Measurements from ENCODE around the gene SHROOM4.

The SHROOM4 gene

GRCh38 chrX:50813843-50814661 lies at the start of gene SHROOM4:
Gene SHROOM4 (minus strand): TSS chrX:50814194. CDS start chrX:50814018, 176 bp downstream.
- DNase-seq = no peak

GRCh38 chrX:50863471-50863870 lies 49.5 kb upstream of the SHROOM4 start:
- no peak for DNase-seq

DNA sequence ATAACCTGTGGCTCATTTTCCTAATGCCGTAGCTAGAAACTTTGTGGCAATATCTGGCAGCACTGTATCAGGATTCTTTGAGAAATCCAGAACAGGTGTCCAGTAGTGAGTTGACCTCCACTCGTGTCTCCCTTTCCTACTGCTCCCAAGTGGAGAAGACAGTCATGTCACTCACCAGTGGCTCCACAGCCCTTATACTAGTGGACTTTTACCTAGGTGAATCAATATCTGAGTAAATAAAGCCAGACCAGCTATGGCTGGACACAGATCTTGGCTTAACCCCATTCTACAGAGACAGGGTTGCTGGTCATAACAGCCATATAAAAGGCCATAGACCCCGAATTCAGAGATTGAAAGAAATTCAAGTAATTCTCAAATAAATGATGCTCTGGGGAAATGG lies 46.5 kb upstream of the SHROOM4 start:
- no peak for DNase-seq

DNA sequence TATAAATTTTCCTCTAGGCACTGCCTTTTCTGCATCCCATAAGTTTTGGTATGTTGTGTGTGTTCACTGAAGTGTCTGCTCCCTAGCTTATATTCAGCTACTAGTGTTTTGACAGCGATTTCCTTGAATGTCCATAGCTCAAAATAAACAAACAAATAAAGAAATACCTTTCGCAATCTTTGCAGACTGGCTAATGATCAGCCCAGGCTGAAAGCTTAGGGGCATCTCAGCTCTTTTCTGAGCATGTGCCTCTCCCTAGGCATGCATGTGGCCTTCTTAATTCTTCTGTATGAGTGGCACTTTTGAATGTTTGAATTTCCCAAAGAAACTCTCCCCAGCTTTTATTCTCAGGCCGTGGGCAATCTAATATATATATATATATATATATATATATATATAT lies 44.6 kb upstream of the SHROOM4 start:
- DNase-seq = no peak

DNA sequence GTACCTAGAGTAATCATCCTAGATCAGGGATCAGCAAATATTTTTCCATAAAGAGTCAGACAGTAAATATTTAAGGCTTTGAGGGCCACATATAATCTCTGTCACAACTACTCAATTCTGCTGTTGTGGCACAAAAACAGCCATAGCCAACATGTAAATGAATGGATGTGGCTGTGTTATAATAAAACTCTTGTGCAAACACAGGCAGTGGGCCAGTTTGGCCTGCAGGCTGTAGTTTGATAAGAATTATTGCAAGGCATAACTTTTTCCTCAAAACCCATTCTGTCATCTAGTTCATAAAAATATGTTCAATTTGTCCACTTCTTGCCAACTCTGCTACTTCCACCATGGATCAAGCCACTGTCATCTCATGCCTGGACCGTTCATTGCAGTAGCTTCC lies 39.4 kb upstream of the SHROOM4 start:
- no peak for DNase-seq

GRCh38 chrX:50852524-50852923 lies 38.5 kb upstream of the SHROOM4 start:
- DNase-seq = no peak

- DNase-seq = no peak
These were observed 28.2 kb upstream of the SHROOM4 start for GRCh38 chrX:50842221-50842620.

GRCh38 chrX:50839730-50840129 lies 25.7 kb upstream of the SHROOM4 start:
- DNase-seq = no peak

DNA sequence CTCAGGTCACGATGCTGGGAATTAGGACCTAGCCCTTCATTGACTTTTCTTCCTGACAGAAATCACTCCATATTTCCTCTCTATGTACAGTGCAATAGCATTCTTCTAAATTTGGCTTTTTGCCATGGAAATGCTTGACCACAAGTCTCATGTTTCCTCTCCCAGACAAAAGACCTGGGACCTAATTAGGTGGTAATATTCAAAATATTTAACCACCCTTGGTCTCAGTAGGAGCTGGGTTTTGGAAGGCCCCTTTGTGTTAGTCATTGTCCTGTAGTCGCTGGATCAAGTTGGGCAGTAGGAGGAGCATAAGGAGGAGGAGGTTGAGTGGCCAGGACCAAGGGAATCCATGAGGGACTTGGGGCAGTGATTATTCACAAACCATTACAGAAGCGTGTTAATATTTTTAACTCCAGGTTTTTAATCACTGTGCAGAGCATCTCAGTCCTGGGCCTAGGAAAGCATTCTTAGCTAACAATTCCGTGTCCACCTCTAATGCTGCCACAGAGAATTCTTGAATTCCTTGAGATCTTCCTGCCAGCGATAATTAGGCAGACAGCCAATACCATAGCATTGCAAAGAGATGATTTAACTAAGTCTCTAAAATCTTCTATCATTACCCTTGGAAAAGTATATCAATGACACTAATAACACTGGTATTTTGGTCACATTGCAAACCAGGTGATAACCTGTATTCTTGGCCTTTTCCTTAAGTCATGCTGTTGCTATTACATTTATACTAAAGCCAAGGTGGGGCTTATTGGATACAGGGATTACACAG lies 25.0 kb upstream of the SHROOM4 start:
- no peak for DNase-seq

DNA sequence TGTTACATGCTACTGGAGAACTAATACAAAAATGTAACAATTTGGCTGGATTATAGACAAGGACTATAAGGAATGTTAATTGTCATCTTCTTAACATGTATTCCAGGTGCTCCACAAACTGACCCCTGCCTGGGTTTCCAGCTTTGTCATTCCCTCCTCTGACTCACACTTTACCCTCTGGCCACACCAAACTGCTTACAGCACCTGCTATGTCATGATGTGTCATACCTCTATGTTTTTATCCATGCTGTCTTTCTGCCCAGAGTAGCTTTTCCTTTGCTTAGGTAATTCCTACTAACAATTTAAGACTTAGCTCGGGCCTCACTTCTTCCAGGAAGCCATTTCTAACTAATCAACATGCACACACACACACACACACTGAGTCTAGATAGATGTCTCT lies 14.0 kb upstream of the SHROOM4 start:
- no peak for DNase-seq

GRCh38 chrX:50825825-50826224 lies 11.8 kb upstream of the SHROOM4 start:
- no peak for DNase-seq

GRCh38 chrX:50818986-50819385 lies 5.0 kb upstream of the SHROOM4 start:
- DNase-seq = no peak

DNA sequence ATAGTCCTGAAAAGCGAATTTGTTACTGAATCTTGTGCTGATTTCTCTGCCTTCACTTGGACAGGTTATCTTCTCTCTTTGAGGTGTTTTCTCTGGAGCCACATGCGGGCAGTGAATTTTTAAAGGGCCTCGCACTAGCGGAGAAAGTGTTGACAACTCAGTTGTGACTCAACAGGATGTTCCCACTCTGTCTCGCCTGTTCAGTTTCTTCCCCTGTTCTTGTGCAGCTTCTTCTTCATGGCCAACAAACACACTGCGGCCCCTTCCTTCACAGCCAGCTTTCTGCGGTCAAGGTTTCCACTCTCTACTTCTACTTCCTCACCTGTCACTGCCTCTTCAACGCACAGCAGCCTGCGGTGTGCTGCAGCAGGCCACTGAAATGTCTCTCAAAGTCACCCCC lies 1.1 kb upstream of the SHROOM4 start:
- no peak for DNase-seq

DNA sequence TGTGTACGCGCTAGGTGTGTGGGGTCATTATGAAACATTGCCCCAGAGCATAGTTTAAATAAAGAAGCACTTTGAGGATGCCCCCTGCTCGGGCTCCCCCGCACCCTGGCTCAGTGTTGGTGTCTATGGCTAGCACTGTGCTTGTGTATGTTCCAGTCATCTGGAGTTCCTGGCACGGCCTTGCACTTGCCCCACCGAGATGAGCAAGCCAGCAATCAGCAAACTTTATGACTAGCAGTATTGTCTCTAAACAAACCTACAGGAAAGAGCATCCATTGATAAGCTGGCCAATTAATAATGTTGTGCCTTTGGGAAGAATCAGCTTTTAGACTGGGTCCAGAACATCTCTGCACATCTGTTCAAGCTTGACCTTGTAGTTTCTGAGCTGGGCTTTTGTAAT lies 707 bp upstream of the SHROOM4 start:
- no peak for DNase-seq

DNA sequence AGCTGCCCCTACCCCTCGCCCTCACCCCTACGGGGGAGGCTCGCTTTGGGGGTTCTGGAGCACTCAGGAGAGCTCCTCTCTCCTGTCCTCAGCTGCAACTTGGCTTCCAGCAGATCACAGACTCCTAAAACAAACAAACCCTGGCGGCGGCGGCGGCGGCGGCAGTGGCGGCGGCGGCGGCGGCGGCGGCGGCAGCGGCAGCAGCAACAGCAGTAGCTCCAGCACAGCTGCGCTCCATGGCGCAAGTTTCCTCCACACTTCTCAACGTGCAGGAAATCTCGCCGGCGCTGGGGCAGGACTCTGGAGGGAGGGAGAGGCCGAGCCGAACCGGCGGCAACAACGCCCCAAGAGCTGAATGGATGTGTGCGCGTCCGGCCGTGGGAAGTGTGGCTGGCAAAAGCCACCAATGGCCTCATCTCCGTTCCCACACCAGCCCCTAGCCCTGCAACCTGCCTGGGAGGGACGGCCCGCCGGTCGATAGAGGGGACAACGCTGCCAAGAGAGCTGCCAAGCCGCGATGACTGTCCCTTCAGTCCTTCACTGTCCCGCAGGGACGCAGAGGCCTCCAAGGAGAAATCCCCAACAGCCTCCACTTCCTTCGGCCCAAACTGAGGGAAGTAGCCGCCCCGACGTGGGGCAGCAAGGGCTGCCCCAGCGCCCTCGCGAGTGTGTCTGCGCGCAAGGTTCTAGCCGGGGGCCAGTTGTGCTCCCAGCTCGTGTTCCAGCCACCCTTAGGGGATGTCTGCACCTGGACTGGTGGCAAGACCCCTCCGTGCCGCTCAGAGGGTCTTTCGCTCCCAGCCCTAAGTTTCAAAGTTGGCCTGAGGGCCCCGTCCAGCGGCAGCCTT lies 775 bp downstream of the SHROOM4 start:
- no peak for DNase-seq

GRCh38 chrX:50805276-50805675 lies 8.7 kb downstream of the SHROOM4 start:
- no peak for DNase-seq

GRCh38 chrX:50801135-50801534 lies 12.9 kb downstream of the SHROOM4 start:
- no peak for DNase-seq

- no peak for DNase-seq
These were observed 14.4 kb downstream of the SHROOM4 start for GRCh38 chrX:50799531-50799961.

- no peak for DNase-seq
These were observed 15.2 kb downstream of the SHROOM4 start for GRCh38 chrX:50798783-50799182.

DNA sequence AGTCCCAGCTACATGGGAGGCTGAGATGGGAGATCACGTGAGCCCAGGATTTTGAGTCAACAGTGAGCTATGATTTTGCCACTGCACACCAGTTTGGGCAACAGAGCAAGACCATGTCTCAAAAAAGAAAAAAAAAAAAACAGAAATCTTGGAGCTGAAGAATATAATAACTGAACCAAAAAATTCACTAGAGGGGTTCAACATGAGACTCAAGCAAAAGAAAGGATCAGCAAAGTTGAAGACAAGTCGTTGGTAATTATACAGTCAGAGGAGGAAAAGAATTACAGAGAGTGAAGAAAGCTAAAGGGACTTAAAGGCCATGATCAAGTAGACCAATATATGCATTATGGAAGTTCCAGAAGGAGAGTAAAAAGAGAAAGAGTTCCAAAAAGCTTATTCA lies 26.9 kb downstream of the SHROOM4 start:
- DNase-seq = no peak

DNA sequence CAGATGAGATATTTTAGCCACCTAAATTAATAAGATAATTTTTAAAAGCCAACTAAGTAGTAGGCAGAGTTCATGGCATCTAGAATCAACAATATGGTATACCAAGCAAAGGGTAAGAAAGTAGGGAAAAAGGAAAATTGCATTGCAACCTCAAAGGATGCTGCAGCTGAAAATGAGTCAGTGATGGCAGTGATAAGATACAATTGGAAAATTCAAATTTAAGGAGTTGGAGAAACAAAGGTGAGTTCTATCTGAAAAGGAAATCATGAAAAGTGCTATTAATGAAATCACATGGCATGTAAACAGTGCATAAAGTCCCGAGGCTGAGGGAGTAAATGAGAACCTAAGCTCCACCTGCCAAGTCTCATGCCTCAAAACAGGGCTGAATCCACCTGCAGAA lies 33.9 kb downstream of the SHROOM4 start:
- DNase-seq = no peak

- no peak for DNase-seq
These were observed 34.3 kb downstream of the SHROOM4 start for GRCh38 chrX:50779694-50780093.

DNA sequence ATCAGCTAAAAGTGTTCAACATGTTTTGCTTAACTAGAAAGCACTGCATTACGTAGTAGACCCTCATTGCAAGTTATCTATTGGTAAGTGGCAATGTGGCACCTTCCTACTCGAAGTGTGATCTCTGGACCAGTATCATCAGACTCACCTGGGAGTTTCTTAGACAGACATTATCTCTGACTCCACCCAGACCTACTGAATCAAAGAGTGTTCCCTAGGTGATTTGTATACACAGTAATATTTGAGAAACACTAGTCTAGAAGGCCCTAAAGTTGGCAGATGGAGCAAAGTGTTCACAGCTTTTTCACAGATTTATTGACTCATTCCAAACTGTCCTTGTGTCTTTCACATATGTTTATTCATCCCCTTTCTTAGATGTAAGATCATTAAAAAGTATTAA lies 35.7 kb downstream of the SHROOM4 start:
- no peak for DNase-seq

Data from DMS79 treated with DMSO at 0.1 percent for 48 hours (cell line).